Activated B cell treated with CpG ODN at 0.5 μM for 24 hours (primary cell): Measurements from ENCODE around the gene CPEB3. TPM values are rescaled to one million over a fixed set of nuclear protein-coding genes. Genes with fewer than 3 reads are reported as not detected.

Source experiments
- ATAC-seq: fragments of 200-7000 bp; cut with Tn5 transposase; one replicate; pipeline ENCODE4 v1.10.0; 2021; ENCODE audit warnings: low read depth, mild to moderate bottlenecking, moderate library complexity
- CTCF ChIA-PET: fragments of 350-600 bp; sonication (Branson Sonifier 250); formaldehyde crosslinking; loops from one replicate; lab custom pipeline; 2021; ENCODE audit warnings: antibody characterized with exemption; lab: Charles Lee
- POLR2A ChIA-PET: fragments of 350-600 bp; sonication (Branson Sonifier 250); formaldehyde crosslinking; loops from one replicate; lab custom pipeline; 2021; ENCODE audit warnings: antibody characterized with exemption; lab: Charles Lee
- DNase-seq: peaks from one replicate; pipeline ENCODE4 v3.0.0; 2022
- H3K27ac Mint-ChIP-seq: one replicate; pipeline ENCODE4 v1.8.0; 2020; ENCODE audit warnings: mixed read lengths
- H3K27me3 Mint-ChIP-seq: one replicate; pipeline ENCODE4 v1.8.0; 2021; ENCODE audit warnings: mixed read lengths
- H3K36me3 Mint-ChIP-seq: one replicate; pipeline ENCODE4 v1.8.0; 2021; ENCODE audit warnings: low read depth, mixed read lengths
- H3K4me1 Mint-ChIP-seq: one replicate; pipeline ENCODE4 v1.8.0; 2021; ENCODE audit warnings: mixed read lengths
- H3K4me3 Mint-ChIP-seq: one replicate; pipeline ENCODE4 v1.8.0; 2020; ENCODE audit warnings: mild to moderate bottlenecking, mixed read lengths
- H3K9me3 Mint-ChIP-seq: one replicate; pipeline ENCODE4 v1.8.0; 2020; ENCODE audit warnings: mixed read lengths
- CTCF ChIP-seq: fragments of 200-600 bp; IDR thresholded peaks from one replicate; pipeline ENCODE4 v1.8.0; 2022; ENCODE audit warnings: antibody characterized with exemption, mild to moderate bottlenecking
- intact Hi-C: fragments of 100-400 bp; cut with micrococcal nuclease; formaldehyde crosslinking; loops from one replicate; pipeline ENCODE4 v1.15.1; 2024
- total RNA-seq: library from RNA; stranded (reverse); gene quantifications from 2 replicates; pipeline ENCODE4 v1.2.3, GENCODE V29; 2022

CPEB3 gene
- total RNA-seq, 1 donor from 2014 or later, result 2.5 TPM

DNA sequence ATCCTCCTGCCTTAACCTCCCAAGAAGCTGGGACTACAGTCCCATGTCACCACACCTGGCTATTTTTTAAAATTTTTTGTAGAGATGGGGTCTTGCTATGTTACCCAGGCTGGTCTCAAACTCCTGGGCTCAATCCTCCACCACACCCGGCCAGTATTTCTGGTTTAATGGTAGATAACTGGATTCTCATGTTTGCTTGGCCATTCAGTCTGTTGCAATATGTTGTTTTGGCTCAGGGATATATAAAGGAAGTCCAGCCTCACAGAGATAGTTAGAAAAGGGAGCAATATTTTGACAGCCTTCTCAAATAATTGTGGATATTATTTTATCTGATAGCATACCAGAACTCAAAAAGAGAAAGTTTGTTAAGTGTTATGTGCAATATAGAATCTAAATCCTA lies 284.9 kb downstream of the CPEB3 start:
- Mint-ChIP-seq H3K4me3 (no peak overlapping the region), H3K27me3 (no peaks in the 10 kb centered on the region), H3K36me3 (peaks cover 72% of the 10 kb centered on the region), H3K27ac (no peak overlapping the region), H3K9me3 (peaks cover under 1% of the 10 kb centered on the region), H3K4me1 (no peaks in the 10 kb centered on the region)
- ChIA-PET CTCF (no interaction called here), POLR2A (no interaction called here)
- no peak for TF ChIP-seq CTCF
- no peak for DNase-seq
- intact Hi-C loops, result no loop called here
- ATAC-seq, result no peak

DNA sequence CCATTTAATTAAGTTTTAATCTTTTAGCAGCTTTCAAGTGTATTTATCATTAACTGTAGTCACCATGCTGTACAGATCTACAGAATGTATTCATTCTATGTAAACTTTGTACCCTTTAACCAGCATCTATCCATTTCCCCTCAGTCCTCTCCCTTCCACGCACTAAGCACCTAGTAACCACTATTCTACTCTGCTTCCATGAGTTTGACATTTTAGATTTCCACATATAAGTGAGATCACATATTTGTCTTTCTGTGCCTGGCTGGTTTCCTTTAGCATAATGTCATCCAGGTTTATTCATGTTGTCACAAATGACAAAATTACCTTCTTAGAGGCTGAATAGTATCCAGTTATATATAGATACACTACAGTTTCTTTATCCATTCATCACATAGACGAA lies 287.6 kb downstream of the CPEB3 start:
- Mint-ChIP-seq H3K36me3 (peaks cover 77% of the 10 kb centered on the region), H3K27me3 (no peaks in the 10 kb centered on the region), H3K9me3 (peaks cover 3% of the 10 kb centered on the region), H3K27ac (no peak overlapping the region), H3K4me3 (no peak overlapping the region), H3K4me1 (no peaks in the 10 kb centered on the region)
- ChIA-PET CTCF (no interaction called here), POLR2A (interaction anchor here (0.7 kb wide), 1 partner anchor 44 kb away, joined by 7 read pairs; no protein-coding TSS in a partner anchor)
- DNase-seq, result no peak
- intact Hi-C loops, result no loop called here
- TF ChIP-seq CTCF, result no peak
- ATAC-seq, result no peak

GRCh38 chr10:92001995-92002394 lies 288.9 kb downstream of the CPEB3 start:
- DNase-seq (no peak), ATAC-seq (no peak)
- Mint-ChIP-seq H3K9me3 (peaks cover 3% of the 10 kb centered on the region), H3K4me3 (no peak overlapping the region), H3K4me1 (no peaks in the 10 kb centered on the region), H3K27me3 (no peaks in the 10 kb centered on the region), H3K36me3 (peaks cover 85% of the 10 kb centered on the region), H3K27ac (no peak overlapping the region)
- CTCF ChIA-PET, result no interaction called here
- POLR2A ChIA-PET, result no interaction called here
- no peak for TF ChIP-seq CTCF
- intact Hi-C loops, result no loop called here

- DNase-seq (no peak), ATAC-seq (no peak)
- Mint-ChIP-seq H3K4me3 (no peak overlapping the region), H3K27ac (no peak overlapping the region), H3K4me1 (no peaks in the 10 kb centered on the region), H3K9me3 (peaks cover 3% of the 10 kb centered on the region), H3K27me3 (no peaks in the 10 kb centered on the region), H3K36me3 (peaks cover 85% of the 10 kb centered on the region)
- intact Hi-C loops, result no loop called here
- POLR2A ChIA-PET, result no interaction called here
- TF ChIP-seq CTCF, result no peak
- CTCF ChIA-PET, result no interaction called here
These were observed 289.3 kb downstream of the CPEB3 start for GRCh38 chr10:92001581-92001980.

Other genes with a start within 250 kb of the CPEB3 start
- gene MARCHF5, start 89 bp upstream of the CPEB3 start, total RNA-seq, result 21.6 and 26.5 TPM in 2 replicates